HG03103 (cell line): ENCODE measurements around the gene ZFYVE27.

ENCODE experiments used
- ATAC-seq: cut with Tn5 transposase; IDR thresholded peaks from one replicate; pipeline ENCODE4 v1.9.1; 2021; ENCODE audit warnings: low read depth; ENCODE audit not compliant: unreplicated experiment

The ZFYVE27 gene

DNA sequence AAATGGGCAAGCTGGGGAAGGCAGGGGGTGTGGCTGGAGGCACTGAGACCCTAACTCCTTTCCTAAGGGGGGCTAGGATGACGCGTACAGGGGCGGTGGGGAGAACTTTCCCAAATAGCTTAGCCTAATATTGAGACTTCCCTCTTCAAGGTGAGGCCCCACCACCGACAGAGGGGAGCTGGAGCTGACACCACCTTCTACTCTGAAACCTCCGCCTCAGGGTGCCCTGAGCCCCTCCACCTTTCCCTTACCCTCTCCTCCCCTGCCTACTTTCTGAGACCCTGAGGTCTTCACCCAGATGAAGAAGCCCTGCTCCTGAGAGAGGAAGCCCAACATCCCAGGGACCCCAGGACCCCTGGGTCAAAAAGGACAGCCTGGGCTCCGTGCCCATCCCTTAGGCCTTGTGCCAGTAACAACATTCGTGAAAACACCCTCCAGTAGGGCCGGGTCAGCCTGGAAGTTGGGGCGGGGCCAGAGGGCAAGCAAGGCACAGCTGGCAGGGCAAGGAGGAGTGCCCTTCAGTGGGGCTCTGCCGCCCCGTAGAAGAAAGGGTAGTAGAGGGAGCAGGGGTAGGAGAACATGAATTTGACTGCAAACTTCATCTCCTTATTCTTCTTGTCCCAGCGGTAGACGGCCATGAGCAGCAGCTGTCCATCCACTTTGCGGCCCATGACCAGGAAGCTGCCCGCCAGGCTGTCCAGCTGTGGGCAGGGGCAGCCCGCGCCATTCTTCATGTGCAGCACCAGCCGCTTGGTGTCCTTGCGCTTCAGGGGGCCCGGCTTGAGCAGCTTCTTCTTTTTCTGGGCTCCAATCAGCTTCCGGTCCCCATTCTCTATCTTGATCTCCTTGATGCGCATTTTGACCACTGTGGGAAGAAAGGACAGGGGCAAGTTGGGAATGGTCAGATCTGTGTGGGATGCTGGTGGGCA is 30.3 kb downstream of the ZFYVE27 start:
- ATAC-seq = no peak

DNA sequence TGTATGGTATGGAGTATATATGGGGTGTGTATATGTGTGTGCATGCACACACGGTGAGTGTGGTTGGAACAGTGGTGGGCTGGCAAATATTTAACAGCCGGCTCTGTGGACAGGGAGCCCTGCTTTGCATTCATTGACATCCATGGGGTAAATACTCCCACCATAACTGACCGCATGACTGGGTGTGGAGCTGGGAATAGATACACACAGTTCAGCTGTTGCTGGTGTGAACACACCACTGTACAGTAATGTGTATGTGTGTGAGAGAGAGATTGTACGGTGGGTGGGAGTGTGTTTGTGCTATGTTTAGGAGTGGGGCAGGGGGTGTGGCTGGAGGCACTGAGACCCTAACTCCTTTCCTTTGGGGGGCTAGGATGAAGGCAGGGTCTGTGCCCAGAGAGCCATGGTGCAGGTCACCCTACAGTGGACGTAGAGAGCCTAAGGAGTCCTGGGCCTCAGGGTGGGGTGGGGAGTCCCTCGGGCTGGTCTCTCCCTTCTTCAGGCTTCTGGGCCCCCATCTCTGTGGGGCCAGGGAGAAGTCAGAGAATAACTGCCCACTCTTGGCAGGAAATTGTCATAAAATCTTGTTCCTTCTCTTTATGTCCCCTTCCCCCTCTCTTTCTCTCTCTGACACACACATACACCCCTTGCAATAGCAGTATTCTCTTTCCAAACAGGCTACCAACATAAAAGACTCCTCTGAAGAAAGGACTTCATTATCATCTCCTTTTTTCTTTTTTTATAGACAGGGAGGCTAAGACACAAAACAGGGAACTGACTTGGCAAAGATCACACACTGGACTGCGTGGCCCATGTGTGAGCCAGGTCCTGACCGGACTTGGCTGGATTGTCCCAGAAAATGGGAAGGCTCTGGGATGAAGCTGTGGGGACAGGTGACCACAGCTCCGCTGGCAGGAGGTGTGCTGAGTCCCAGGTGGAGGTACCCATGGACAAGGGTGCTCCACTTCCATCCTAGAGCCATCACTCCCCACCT is 31.7 kb downstream of the ZFYVE27 start:
- no peak for ATAC-seq

DNA sequence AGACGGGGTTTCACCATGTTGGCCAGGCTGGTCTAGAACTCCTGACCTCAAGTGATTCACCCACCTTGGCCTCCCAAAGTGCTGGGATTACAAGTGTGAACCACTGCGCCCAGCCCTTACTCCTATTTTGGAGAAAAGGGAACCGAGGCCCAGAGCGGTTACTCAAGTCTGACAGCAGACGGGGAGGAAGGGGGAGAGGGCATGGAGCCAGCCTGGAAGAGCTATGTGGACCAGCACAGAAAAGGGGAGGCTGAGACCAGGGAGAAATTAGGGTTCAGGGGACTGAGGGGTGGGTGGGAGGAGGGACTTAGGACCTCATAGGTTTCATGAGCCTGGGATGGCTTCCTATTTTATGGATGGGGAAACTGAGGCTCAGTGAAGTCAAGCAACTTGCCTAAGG is 33.3 kb downstream of the ZFYVE27 start:
- ATAC-seq = no peak

DNA sequence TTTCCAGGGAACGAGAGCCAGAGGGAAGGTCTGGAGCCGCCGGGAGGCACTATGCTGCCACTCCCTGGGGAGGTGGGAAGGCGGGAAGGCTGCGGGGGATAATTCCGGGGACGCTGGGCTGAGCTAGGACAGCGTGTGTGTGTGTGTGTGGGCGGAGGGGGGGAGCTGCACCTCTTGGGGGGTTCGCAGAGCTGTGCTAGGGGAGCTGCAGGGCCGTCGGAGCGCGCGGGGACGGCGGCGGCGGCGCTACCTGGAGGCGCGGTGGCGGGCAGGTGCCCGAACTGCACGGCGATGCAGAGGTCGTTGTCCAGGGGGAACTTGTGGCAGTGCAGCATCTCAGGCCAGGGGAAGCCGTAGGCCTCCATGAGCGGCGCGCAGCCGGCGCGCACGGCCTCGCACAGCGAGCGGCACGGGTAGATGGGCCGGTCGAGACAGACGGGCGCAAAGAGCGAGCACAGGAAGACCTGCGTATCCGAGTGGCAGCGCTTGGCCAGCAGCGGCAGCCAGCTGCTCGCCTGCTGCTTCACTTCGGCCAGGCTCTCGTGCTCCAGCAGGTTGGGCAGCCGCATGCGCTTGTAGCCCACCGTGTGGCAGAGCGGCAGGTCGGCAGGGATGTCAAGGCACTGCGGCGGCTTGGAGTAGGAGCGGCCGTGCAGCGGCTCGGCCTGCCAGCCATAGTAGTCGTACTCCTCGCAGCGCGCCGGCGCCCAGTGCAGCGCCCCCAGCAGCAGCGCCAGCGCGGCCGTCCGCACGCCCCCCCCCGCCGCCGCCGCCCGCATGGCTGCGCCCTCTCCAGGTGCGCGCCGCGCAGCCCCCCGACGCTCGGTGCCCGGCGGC is 34.3 kb downstream of the ZFYVE27 start:
- ATAC-seq = no peak

DNA sequence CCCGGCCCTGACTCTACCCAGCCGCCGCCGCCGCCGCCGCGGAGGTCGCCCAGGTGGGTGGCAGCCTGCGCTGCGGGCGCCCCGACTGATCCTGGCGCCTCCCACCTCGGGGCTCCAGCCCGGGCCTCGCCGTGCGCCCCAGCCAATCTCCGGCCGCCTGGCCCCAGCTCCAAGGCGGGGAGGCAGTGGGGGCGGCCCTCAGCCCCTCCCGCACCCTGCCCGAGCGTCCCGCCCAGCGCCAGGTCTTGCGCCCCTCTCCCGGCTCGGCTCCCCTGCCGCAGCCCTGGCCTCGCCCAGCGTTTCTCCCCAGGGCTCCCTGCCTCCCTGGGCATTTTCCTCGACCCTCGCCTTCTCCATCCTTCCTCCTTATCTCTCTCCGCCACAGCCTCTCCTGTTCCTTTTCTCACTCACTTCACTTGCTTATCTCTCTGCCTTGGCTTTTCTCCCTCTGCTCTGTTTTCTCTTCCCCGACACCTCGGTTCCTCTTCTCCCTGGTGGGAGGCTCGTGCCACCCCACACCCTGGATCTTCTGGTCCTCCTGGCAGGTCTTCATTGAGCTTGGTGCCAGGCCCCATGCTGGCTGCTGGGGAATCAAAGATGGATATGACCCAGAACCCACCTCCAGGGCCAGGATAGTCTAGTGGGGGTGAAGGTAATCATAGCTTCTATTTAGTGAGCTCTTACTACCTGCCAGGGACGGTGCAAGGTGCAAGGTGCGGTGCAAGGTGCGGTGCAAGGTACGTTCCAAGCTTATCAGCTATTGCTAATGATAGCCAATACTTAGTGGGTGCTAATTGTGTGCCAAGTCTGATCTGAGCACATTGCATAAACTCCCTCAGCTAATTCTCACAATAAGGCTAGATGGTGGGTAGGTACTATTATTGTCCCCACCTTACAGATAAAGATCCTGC is 35.2 kb downstream of the ZFYVE27 start, which contains the start of gene SFRP5:
TSS of gene SFRP5 (minus strand) at position 87 of the 911 bp plus-strand sequence. CDS start 166 bp downstream, outside the sequence.
- no peak for ATAC-seq

DNA sequence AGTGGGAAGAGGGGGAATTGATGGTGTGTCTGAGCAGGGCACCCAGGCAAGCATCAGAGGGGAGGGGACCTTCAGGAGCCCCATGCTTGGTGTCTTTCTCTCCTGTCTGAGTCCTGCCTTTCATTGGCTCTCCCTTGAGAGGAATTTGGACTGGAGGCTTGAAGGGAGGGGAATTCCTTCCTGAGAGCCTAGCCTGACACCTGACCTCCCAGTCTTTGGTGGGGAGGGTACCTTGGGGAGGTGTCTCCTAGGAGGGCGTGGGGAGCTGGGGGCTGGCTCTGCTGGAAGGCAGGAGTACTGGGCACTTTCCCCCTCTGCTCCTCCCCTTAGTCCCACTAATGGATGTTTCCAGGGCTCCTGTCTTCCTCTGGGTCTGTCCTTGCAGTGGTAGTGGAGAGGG is 36.2 kb downstream of the ZFYVE27 start:
- ATAC-seq = no peak

DNA sequence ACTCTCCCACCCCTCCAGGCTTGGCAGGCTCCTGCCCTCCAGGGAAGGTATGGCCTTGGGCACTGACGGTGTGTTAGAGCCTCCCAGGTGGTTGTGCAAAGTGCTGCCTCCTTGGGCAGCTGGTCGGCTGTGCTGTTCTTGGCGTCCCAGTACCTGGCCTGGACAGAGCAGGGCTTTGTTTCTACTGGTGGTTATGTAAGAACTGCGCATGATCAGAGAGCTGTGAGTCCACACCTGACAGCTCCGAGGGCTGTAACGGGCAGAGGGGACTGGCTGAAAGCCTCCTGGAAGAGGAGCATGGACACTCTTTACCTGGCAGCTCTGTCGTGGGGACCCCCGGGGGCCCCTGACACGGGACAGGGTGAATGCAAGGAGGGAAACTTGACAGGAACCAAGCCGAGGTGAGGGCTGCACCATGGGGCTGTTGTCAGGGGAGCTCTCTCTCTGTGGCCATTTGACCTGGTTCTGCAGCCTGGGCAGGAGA is 37.9 kb downstream of the ZFYVE27 start:
- no peak for ATAC-seq

DNA sequence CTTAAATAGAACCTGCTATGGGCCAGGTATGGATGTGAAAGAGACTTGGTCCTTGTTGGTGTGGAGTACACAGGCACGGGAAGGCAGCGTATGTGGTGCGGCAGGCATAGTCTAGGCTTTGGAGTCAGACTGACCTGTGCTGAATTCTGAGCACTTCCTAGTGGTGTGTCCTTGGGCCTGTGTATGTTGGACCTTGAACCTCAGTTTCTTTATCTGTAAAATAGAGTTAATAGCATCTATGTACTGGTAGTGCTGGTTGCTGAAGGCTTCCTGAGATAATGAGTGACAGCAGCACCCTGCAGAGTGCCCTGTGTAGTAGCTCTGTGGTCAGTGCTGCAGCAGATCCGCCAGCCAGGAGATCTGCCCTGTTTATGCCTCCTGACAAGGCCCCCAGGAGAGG is 40.2 kb downstream of the ZFYVE27 start:
- ATAC-seq = no peak

DNA sequence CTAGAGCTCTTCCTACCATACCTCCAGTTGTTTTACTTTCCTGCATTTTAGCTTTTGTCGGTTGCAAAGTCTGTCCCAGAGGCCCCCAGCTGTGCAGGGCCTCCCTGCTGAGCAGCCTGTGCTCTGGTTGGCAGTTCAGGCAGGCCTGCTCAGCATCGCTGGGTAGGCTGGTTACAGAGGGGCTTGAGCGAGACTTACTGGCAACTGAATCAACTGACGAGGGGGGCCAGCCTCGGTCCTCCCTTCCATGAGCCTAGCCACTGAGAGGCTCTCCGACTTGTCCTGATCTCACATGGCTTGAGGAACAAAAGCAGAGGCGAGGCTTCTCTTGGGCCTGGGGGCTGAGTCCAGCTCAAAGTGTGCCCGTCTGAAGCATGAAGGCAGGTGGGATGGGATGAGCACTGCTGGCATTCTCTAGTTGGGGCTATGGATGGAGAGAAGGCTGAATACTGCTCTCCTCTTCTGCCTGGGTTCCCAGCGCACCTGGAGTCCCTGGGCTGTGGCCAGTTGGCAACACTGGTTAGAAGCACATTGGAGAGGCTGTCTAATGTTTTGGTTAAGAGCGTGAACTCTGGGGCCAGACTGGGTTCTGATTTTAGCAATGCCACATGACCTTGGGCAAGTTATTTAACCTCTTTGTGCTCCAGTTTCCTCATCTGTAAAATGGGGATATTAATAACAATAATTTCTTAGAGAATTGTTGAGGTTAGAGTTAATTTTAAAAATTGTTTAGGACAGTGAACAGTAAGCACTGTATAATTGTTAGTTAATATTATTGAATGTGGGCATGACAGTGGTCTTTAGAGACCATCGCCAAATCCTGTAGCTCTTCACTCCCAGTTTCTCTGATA is 41.7 kb downstream of the ZFYVE27 start:
- no peak for ATAC-seq

DNA sequence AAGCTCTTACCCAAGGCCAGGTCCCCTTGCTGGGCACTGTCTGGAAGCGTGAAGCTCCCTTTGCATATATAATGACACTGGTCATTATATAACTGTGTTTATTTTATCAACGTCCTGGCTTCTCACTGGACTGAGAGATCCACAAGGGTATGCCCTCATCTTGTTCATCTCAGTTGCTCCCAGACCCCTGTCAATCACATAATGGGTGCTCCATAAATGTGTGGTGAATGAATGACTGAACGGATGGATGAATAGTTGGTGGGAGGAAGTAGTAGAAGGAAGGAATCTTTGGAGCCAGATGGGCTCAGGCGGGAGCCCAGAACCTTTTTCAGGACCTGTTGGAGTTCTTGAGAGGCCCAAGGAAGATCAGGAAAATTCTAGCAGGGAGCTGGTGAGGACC is 42.6 kb downstream of the ZFYVE27 start:
- no peak for ATAC-seq

DNA sequence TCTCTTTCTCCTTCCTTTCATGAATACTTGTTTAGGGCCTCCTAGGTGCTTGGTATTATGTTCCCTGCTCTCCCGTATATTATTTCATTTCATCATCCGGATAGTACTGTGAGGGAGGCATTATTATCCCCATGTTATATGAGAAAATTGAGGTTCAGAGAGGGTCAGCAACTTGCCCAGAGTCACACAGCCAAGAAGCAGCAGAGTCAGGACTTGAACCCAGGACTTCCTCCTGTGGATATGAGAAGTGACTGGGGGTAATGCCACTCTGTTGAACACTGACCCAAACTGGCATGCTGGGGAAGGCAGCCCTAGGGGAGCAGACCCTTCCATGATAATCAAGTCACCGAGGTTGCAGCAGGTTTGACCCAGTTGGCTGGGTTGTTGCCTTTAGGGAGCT is 43.0 kb downstream of the ZFYVE27 start:
- no peak for ATAC-seq

DNA sequence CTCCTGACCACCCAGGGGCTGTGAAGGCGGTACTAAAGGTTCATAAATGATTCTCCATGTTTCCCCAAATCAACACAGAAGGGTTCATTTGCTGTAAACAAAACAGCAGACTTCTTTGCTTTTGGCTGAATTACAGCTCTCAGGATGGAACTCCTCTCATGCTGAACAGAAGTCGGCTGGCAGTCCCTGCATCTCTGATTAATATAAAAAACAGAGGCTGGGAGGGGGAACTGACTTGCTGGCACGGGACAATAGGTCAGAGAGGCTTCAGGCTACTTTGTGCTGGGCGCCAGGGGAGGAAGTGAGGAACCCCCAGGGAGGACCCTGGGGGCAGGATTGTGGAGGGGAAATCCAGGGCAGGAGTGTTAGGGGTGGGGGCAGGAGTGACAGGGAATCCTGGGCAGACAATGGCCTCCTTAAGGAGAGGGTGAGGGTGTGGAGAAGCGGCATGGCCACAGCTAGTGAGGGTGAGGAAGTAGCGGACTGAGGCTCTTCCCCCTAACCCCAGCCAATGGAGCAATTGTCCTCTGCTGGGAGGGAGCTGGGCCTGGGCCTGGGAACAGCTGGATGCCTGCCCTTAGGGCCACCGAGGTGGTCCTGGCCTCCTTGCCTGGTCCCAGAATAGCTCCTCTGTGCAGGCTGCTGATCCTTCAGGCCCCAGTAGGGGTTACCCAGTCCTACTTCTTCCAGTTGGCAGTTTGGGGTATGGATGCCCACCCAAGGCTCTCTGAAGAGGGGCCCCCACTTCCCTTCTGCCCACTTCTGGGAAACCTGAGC is 44.1 kb downstream of the ZFYVE27 start:
- no peak for ATAC-seq

DNA sequence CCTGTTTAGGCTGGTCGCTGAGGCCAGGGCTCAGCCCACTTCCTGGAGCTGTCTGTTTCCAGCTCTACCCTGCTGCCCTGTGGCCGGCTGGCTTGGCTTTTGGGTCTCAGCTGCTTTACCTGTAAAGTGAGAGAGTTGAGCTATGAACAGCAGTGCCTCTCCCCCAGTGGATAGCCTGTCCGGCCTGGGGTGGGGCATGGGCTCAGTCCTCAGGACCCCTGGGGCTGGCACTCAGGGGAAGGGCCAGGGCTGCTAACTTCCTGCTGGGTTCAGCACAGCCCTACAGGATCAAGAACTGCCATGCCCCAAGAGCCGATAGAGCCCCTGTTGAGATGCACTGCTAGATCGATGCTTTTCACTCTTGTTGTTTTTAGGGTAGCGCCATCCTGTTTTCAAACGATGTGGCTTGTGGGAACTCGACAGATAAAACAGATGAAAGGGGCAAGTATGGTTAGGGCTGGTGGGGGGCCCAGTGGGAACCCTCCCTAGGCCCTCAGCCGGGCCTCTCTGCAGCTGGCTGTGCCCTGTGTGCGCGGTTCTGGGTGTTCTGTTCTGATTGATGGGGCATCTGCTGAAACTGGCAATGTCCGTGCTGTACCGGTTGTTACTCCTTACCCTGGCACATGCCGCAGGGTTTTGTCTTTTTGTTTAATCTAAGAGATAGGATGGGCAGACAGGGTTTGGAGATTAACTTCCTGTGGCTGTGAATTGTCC is 44.8 kb downstream of the ZFYVE27 start:
- no peak for ATAC-seq

DNA sequence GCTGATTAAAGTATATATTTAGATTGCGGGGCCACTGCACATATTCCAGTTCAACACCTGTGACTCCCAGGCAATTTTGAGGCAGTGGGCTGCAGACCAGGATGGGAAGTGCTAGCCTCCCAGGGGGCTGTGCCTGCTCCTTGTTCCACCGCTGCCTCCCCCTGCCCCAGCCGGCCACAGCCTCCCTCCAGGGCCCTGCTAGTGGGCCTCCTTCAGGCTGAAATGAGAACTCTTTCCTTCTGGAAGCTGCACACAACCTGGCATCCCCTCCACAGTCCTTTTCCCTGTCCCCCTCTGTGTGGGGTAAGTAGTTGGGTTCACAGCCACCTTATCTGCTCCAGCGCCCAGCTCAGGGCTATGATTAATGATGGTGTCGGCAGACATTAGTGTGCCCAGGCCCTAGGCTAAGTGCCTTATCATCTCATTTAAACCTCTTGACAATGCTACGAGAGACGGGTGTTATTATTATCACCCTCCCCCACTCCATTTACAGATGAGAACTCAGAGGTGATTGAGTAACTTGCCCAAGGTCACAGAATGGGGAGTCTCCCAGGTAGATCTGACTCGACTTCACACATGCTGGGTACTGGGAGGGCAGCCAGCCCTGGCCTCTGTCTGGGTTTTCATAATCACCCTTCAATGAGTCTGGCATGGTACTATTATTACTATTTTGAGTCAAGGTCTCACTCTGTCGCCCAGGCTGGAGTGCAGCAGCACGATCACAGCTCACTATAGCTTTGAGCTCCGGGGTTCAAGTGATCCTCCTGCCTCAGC is 45.7 kb downstream of the ZFYVE27 start:
- ATAC-seq = no peak

DNA sequence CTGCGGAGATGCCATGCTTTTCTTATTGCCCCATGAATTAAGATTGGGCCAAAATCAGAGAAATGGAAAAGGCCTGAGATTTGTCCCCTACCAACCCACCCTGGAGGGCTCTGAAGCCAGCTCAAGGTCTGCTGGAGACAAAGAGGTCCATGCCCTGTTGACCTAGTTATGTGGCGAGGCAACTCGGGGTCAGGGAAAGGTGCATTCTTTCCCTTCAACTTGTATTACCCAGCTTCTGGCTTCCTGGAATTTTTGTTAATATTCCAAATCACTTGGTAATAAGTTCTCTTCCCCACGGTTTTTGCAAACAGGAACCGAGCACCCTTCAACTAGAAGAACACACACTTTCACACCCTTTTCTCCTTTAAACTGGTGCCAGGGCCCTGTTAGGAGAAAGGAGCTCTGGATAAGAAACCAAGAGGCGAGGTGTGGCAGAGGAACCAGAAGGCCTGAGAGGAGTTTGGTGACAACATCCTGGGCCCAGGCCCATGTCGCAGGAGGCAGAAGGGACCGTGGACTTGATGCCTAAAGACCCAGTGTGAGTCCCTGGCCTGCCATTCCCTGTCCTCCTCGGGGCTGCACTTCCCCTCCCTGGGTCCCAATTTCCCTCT is 47.4 kb downstream of the ZFYVE27 start:
- no peak for ATAC-seq

DNA sequence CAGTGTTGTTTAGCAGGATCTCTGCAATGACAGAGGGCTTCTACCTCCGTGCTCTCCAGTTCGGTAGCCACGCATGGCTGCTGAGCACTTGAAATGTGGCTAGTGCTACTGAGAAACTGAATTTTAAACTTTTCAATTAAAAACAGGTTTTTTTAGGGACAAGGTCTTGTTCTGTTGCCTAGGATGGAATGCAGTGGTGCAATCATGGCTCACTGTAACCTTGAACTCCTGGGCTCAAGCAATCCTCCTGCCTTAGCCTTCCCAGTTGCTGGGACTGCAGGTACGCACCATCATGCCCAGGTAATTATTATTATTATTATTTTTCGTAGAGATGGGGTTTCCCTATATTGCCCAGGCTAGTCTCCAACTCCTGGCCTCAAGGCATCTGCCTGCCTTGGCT is 48.3 kb downstream of the ZFYVE27 start:
- no peak for ATAC-seq
